Liver (tissue), 3 donors: ENCODE data around the gene CREB5.

ENCODE experiments used
- GABPA ChIP-seq, 2 donors: IDR thresholded peaks in 1 of 2; conservative IDR thresholded peaks in 1 of 2; 2 replicates each; pipeline ENCODE4 v1.6.1; 2016; ENCODE audit warnings: antibody characterized with exemption in 2 of 2, mild to moderate bottlenecking in 1 of 2, moderate library complexity in 1 of 2
- TAF1 ChIP-seq: conservative IDR thresholded peaks from 2 replicates; pipeline ENCODE4 v1.6.1; 2016; ENCODE audit warnings: antibody characterized with exemption, mild to moderate bottlenecking
- TF ChIP-seq, protein P1 (sequence below): IDR thresholded peaks from 2 replicates; pipeline ENCODE4 v1.6.1; 2016; ENCODE audit warnings: antibody characterized with exemption, mild to moderate bottlenecking
- TF ChIP-seq, protein P2 (sequence below): fragments of 150-350 bp; IDR thresholded peaks from 2 replicates; pipeline ENCODE4 v1.5.1; 2017; ENCODE audit warnings: improper control_type of control experiment, low read depth, low read length; ENCODE audit not compliant: missing input control
- donor health status: healthy.
- donor health status: healthy.

- TF ChIP-seq, protein P1, sequence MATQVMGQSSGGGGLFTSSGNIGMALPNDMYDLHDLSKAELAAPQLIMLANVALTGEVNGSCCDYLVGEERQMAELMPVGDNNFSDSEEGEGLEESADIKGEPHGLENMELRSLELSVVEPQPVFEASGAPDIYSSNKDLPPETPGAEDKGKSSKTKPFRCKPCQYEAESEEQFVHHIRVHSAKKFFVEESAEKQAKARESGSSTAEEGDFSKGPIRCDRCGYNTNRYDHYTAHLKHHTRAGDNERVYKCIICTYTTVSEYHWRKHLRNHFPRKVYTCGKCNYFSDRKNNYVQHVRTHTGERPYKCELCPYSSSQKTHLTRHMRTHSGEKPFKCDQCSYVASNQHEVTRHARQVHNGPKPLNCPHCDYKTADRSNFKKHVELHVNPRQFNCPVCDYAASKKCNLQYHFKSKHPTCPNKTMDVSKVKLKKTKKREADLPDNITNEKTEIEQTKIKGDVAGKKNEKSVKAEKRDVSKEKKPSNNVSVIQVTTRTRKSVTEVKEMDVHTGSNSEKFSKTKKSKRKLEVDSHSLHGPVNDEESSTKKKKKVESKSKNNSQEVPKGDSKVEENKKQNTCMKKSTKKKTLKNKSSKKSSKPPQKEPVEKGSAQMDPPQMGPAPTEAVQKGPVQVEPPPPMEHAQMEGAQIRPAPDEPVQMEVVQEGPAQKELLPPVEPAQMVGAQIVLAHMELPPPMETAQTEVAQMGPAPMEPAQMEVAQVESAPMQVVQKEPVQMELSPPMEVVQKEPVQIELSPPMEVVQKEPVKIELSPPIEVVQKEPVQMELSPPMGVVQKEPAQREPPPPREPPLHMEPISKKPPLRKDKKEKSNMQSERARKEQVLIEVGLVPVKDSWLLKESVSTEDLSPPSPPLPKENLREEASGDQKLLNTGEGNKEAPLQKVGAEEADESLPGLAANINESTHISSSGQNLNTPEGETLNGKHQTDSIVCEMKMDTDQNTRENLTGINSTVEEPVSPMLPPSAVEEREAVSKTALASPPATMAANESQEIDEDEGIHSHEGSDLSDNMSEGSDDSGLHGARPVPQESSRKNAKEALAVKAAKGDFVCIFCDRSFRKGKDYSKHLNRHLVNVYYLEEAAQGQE, result no peak
- TF ChIP-seq, protein P2, sequence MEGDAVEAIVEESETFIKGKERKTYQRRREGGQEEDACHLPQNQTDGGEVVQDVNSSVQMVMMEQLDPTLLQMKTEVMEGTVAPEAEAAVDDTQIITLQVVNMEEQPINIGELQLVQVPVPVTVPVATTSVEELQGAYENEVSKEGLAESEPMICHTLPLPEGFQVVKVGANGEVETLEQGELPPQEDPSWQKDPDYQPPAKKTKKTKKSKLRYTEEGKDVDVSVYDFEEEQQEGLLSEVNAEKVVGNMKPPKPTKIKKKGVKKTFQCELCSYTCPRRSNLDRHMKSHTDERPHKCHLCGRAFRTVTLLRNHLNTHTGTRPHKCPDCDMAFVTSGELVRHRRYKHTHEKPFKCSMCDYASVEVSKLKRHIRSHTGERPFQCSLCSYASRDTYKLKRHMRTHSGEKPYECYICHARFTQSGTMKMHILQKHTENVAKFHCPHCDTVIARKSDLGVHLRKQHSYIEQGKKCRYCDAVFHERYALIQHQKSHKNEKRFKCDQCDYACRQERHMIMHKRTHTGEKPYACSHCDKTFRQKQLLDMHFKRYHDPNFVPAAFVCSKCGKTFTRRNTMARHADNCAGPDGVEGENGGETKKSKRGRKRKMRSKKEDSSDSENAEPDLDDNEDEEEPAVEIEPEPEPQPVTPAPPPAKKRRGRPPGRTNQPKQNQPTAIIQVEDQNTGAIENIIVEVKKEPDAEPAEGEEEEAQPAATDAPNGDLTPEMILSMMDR, result no peak
- TF ChIP-seq TAF1 (no peak), GABPA (IDR thresholded peaks at IDR 0.05 in 1 of 2, conservative IDR thresholded peaks at IDR 0.05 in 1 of 2) (no peak)
Measured at GRCh38 chr7:28570113-28570969, 158.0 kb downstream of the CREB5 start.
